ENCODE measurements around the gene GMPR2. TPM values are rescaled to one million over a fixed set of nuclear protein-coding genes. Genes with fewer than 3 reads are reported as not detected.
A peak's percentile ranks its signal among the peaks of the same experiment; 100 is the strongest.

The GMPR2 gene
- total and polyA plus RNA-seq, 2 of the 13 experiments (the other 11 are each of a cell fraction or from before 2014, with no cell fraction given): 210 to 273 TPM

DNA sequence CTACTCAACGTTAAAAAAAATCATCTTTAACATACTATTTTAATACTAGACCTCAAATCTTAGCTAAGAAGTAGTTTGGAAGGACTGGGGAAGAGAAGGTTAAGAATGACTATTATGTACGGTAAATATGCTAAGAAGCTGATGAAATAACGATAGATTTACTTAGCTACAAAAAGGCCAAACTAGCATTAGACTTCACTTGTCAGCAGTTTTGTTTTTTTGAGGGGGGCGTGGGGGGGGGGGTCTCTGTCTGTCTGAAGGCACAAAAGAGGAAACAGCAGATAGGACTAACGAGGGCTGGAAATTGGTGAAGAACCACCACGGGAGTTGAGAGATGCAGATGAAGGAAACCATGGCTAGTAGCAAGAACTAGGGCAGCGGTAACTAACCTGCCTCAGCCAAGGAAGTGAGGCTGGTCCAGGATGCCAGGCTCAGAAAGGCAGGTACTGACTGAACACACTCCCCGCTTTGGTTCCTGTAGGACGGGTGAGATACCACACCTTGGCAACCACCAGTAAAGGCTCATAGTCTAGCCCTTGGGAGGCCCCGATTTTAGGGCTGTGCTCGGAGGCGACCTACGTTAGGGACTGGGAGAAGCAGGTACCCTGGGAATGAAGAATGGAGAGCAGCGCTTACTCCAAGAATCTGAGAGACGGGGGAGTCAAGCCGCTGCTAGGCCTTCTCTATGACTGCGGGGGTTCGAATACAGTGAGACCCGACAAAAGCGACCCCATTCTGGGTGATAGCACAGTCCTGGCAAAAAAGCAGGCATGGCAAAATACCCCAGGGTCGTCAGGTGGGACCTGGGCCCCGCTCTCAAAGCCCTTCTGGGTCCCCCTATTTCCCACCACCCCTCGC, 1.2 kb upstream of the GMPR2 start (continued):
- TF ChIP-seq, protein P1, sequence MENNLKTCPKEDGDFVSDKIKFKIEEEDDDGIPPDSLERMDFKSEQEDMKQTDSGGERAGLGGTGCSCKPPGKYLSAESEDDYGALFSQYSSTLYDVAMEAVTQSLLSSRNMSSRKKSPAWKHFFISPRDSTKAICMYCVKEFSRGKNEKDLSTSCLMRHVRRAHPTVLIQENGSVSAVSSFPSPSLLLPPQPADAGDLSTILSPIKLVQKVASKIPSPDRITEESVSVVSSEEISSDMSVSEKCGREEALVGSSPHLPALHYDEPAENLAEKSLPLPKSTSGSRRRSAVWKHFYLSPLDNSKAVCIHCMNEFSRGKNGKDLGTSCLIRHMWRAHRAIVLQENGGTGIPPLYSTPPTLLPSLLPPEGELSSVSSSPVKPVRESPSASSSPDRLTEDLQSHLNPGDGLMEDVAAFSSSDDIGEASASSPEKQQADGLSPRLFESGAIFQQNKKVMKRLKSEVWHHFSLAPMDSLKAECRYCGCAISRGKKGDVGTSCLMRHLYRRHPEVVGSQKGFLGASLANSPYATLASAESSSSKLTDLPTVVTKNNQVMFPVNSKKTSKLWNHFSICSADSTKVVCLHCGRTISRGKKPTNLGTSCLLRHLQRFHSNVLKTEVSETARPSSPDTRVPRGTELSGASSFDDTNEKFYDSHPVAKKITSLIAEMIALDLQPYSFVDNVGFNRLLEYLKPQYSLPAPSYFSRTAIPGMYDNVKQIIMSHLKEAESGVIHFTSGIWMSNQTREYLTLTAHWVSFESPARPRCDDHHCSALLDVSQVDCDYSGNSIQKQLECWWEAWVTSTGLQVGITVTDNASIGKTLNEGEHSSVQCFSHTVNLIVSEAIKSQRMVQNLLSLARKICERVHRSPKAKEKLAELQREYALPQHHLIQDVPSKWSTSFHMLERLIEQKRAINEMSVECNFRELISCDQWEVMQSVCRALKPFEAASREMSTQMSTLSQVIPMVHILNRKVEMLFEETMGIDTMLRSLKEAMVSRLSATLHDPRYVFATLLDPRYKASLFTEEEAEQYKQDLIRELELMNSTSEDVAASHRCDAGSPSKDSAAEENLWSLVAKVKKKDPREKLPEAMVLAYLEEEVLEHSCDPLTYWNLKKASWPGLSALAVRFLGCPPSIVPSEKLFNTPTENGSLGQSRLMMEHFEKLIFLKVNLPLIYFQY (CRISPR knock-in tag; IDR thresholded peaks at IDR 0.05; ENCODE audit: borderline replicate concordance): peak; percentile 51; the same call in 1 of the 2 replicates
- no peak; the same call in 1 of the 2 replicates for TF ChIP-seq KLF6 (CRISPR knock-in tag; IDR thresholded peaks at IDR 0.05)
- no peak for TF ChIP-seq SOX13 (IDR thresholded peaks at IDR 0.05)
- TF ChIP-seq SOX13 (CRISPR knock-in tag; conservative IDR thresholded peaks at IDR 0.05 in 1 of 2, IDR thresholded peaks at IDR 0.05 in 1 of 2): no peak
- no peak for TF ChIP-seq NR2F2 (IDR thresholded peaks at IDR 0.05; ENCODE audit: borderline replicate concordance, low read depth)
- TF ChIP-seq ZNF678 (CRISPR knock-in tag; IDR thresholded peaks at IDR 0.05): 0 out of 2 replicates have a peak, but pooled peaks have one; percentile 53
- no peak for TF ChIP-seq STAG1 (CRISPR knock-in tag; IDR thresholded peaks at IDR 0.05)
- TF ChIP-seq ZNF496 (CRISPR knock-in tag; IDR thresholded peaks at IDR 0.05; ENCODE audit: insufficient replicate concordance): no peak
- TF ChIP-seq, protein P2, sequence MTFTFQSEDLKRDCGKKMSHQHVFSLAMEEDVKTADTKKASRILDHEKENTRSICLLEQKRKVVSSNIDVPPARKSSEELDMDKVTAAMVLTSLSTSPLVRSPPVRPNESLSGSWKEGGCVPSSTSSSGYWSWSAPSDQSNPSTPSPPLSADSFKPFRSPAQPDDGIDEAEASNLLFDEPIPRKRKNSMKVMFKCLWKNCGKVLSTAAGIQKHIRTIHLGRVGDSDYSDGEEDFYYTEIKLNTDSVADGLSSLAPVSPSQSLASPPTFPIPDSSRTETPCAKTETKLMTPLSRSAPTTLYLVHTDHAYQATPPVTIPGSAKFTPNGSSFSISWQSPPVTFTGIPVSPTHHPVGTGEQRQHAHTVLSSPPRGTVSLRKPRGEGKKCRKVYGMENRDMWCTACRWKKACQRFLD (CRISPR knock-in tag; IDR thresholded peaks at IDR 0.05; ENCODE audit: borderline replicate concordance): 0 out of 2 replicates have a peak, but pooled peaks have one; percentile 12
- TF ChIP-seq SALL1 (CRISPR knock-in tag; IDR thresholded peaks at IDR 0.05): peak; percentile 33; the same call in 1 of the 2 replicates
- peak; percentile 30; the same call in 1 of the 2 replicates for TF ChIP-seq ISX (CRISPR knock-in tag; conservative IDR thresholded peaks at IDR 0.05)
- TF ChIP-seq MYNN (CRISPR knock-in tag; IDR thresholded peaks at IDR 0.05; ENCODE audit: low read depth): no peak
- TF ChIP-seq SOX5 (CRISPR knock-in tag; IDR thresholded peaks at IDR 0.05; ENCODE audit: borderline replicate concordance): peak; percentile 27; the same call in 1 of the 2 replicates
- TF ChIP-seq ATF3 (CRISPR knock-in tag; IDR thresholded peaks at IDR 0.05): peak; percentile 40; the same call in 1 of the 2 replicates
- no peak for TF ChIP-seq ZNF17 (CRISPR knock-in tag; IDR thresholded peaks at IDR 0.05)
- TF ChIP-seq TBL1XR1 (IDR thresholded peaks at IDR 0.05; ENCODE audit: borderline replicate concordance, low read length, partially characterized antibody): peak; percentile 30
- peak; percentile 39; the same call in 1 of the 2 replicates for TF ChIP-seq ZNF782 (CRISPR knock-in tag; IDR thresholded peaks at IDR 0.05; ENCODE audit: borderline replicate concordance)
- 0 out of 2 replicates have a peak, but pooled peaks have one; percentile 24 for TF ChIP-seq KLF9 (CRISPR knock-in tag; IDR thresholded peaks at IDR 0.05; ENCODE audit: low read depth)
- TF ChIP-seq ELF4 (CRISPR knock-in tag; IDR thresholded peaks at IDR 0.05; ENCODE audit: borderline replicate concordance): no peak
- no peak for TF ChIP-seq ZNF841 (CRISPR knock-in tag; IDR thresholded peaks at IDR 0.05; ENCODE audit: borderline replicate concordance)
- peak; percentile 82; the same call in 1 of the 2 replicates for TF ChIP-seq ZNF766 (CRISPR knock-in tag; IDR thresholded peaks at IDR 0.05; ENCODE audit: borderline replicate concordance)
- 0 out of 2 replicates have a peak, but pooled peaks have one; percentile 94 for TF ChIP-seq GTF3A (CRISPR knock-in tag; conservative IDR thresholded peaks at IDR 0.05)
- peak; percentile 18; the same call in 1 of the 2 replicates for TF ChIP-seq ARNT2 (CRISPR knock-in tag; IDR thresholded peaks at IDR 0.05; ENCODE audit: low read depth)
- TF ChIP-seq ZNF644 (CRISPR knock-in tag; IDR thresholded peaks at IDR 0.05; ENCODE audit: low read depth): no peak
- TF ChIP-seq ZNF790 (CRISPR knock-in tag; IDR thresholded peaks at IDR 0.05; ENCODE audit: borderline replicate concordance): peak; percentile 68; the same call in 1 of the 2 replicates
